AG04449 (cell line): Measurements from ENCODE around the gene PDK1.

ENCODE experiments used
- CTCF ChIA-PET: fragments of 350-600 bp; formaldehyde crosslinking; extraction: SDS; loops from one replicate; lab custom pipeline; 2021; ENCODE audit warnings: antibody characterized with exemption; lab: Yijun Ruan, JAX
- POLR2A ChIA-PET: fragments of 400-600, 350-600 bp; formaldehyde crosslinking; extraction: SDS; loops from one replicate; lab custom pipeline; 2020; ENCODE audit warnings: antibody characterized with exemption, inconsistent platforms; lab: Yijun Ruan, JAX
- DNase-seq: peaks from one replicate; pipeline ENCODE4 v3.0.0-alpha.2; 2010; ENCODE audit warnings: low read depth, low spot score
- H3K4me3 ChIP-seq: 2 replicates; pipeline ENCODE4 v1.5.1; 2011; ENCODE audit warnings: low read depth, mild to moderate bottlenecking, control low read depth, low read length
- CTCF ChIP-seq: IDR thresholded peaks from one replicate; pipeline ENCODE4 v1.5.1; 2011; ENCODE audit warnings: mild to moderate bottlenecking, moderate library complexity, low read length, control low read depth, inconsistent platforms; ENCODE audit not compliant: insufficient read depth; ENCODE audit errors: missing control alignments

The PDK1 gene

GRCh38 chr2:172634477-172634876, 78.6 kb downstream of the PDK1 start:
- no peak for TF ChIP-seq CTCF
- no peak for DNase-seq
- ChIA-PET CTCF (interaction anchor here (1.4 kb wide), 1 partner anchor 40 kb away, joined by 5 read pairs; no protein-coding TSS in a partner anchor), POLR2A (no interaction called here)
- no peak overlapping the region for H3K4me3 ChIP-seq

DNA sequence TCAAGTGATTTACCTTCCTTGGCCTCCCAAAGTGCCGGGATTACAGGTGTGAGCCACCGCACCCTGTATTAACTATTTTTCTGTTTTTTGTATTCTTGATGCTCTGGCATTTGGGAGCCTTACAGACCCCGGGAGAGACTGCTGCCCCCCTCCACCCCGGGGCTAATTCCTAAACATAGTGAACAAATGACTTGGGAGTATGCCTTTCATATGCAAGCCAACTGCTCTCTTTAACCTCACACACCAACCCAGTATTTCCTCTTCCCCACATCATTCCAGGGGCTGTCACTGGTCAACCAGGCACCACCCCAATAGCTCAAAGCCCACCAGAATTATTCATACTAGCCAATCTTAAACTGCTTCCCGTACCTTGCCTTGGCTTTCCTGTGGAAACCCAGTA, 79.7 kb downstream of the PDK1 start:
- ChIA-PET POLR2A (no interaction called here), CTCF (no interaction called here)
- no peak for DNase-seq
- no peak overlapping the region for H3K4me3 ChIP-seq
- no peak for TF ChIP-seq CTCF

GRCh38 chr2:172639256-172639655, 83.4 kb downstream of the PDK1 start:
- no peak for TF ChIP-seq CTCF
- H3K4me3 ChIP-seq = no peak overlapping the region
- no peak for DNase-seq
- ChIA-PET POLR2A (no interaction called here), CTCF (no interaction called here)

DNA sequence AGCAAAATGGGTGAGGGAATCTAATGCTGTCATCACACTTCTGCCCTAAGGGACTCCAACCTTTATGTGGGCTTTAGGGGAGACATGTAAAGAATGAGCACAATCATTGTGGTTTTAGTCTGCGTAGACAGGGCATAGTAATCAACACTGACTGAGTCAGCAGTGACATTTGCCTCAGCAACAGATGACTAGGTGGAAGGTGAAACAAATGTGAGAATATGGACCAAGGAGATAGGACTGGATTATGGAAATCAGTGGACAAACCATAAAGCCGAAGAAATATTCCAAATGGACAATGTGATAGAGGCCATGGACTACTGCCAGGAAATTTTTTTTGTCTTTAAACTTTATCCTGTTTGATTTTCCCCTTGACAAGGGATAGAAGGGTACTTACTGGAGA, 83.9 kb downstream of the PDK1 start:
- POLR2A ChIA-PET = no interaction called here
- no peak for DNase-seq
- no peak overlapping the region for H3K4me3 ChIP-seq
- CTCF ChIA-PET = no interaction called here
- TF ChIP-seq CTCF = no peak

DNA sequence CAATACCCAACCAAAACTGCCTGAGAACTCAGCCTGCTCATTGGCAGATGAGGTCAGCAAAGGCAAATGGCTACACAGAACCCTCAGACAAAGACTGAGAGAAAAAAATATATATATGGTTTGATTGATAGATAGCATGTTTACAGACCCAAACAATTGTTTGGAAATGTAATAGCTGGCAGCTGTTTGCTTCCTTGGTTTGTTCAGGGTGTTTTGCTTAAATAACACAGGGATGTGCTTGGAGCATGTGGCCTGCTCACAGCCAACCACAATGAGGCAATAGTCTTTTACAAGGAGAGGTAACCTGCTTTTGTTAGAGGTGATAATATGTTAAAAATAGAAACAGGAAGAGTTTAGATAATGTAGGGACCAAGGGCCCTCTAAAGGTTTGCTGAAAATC, 84.5 kb downstream of the PDK1 start:
- POLR2A ChIA-PET = no interaction called here
- CTCF ChIA-PET = no interaction called here
- H3K4me3 ChIP-seq = no peak overlapping the region
- no peak for TF ChIP-seq CTCF
- DNase-seq = no peak

GRCh38 chr2:172642301-172643020, 86.6 kb downstream of the PDK1 start:
- no peak for TF ChIP-seq CTCF
- H3K4me3 ChIP-seq = no peak overlapping the region
- no peak for DNase-seq
- ChIA-PET POLR2A (no interaction called here), CTCF (no interaction called here)
